A549 (cell line): ENCODE data around the gene SLC26A2.

Source experiments
- CTCF ChIP-seq: fragments of >200 bp; sonication (Bioruptor Twin); formaldehyde crosslinking; IDR thresholded peaks from 3 replicates; pipeline ENCODE4 v1.5.1; 2016
- E2F6 ChIP-seq: IDR thresholded peaks from 2 replicates; pipeline ENCODE4 v1.6.1; 2012; ENCODE audit warnings: low read depth, borderline replicate concordance
- EP300 ChIP-seq, 2 experiments: fragments of >200 bp; sonication (Bioruptor Twin); formaldehyde crosslinking; IDR thresholded peaks; 2 replicates in 1 of 2; 3 replicates in 1 of 2; pipeline ENCODE4 v1.6.1; 2016 to 2017
- FOSL2 ChIP-seq, 2 experiments: fragments of 450-650 bp in 1 of 2; fragments of >200 bp in 1 of 2; sonication (Bioruptor Twin) in 1 of 2; formaldehyde crosslinking; IDR thresholded peaks; 2 replicates each; pipeline versions ENCODE4 v1.5.0 to v1.6.1; 2016 to 2020; ENCODE audit warnings: mild to moderate bottlenecking in 1 of 2, moderate library complexity in 1 of 2
- JUNB ChIP-seq: fragments of >200 bp; sonication (Bioruptor Twin); formaldehyde crosslinking; IDR thresholded peaks from 2 replicates; pipeline ENCODE4 v1.6.1; 2016
- MYC ChIP-seq: IDR thresholded peaks from 2 replicates; pipeline ENCODE4 v1.6.1; 2012; ENCODE audit warnings: mild to moderate bottlenecking, inconsistent platforms, low read length, improper control_type of control experiment, borderline replicate concordance
- NR3C1 ChIP-seq: fragments of >200 bp; sonication (Bioruptor Twin); formaldehyde crosslinking; IDR thresholded peaks from 3 replicates; pipeline ENCODE4 v1.6.1; 2017
- POLR2A ChIP-seq: IDR thresholded peaks from 2 replicates; pipeline ENCODE4 v1.6.1; 2012; ENCODE audit warnings: mild to moderate bottlenecking, low read length
- RAD21 ChIP-seq, 2 experiments: fragments of >200 bp in 1 of 2; sonication (Bioruptor Twin) in 1 of 2; formaldehyde crosslinking in 1 of 2; IDR thresholded peaks in 1 of 2; conservative IDR thresholded peaks in 1 of 2; 2 replicates in 1 of 2; 3 replicates in 1 of 2; pipeline ENCODE4 v1.6.1; 2012 to 2018; ENCODE audit warnings: inconsistent platforms in 1 of 2
- RNF2 ChIP-seq: fragments of 200-600 bp; sonication (generic); IDR thresholded peaks from 2 replicates; pipeline ENCODE4 v1.6.1; 2016; ENCODE audit warnings: low read depth, mild to moderate bottlenecking, antibody characterized with exemption, moderate library complexity, borderline replicate concordance
- TP53 ChIP-seq: fragments of 250-450 bp; sonication (Bioruptor Pico); IDR thresholded peaks from 2 replicates; pipeline ENCODE4 v1.5.0; 2021; ENCODE audit warnings: mild to moderate bottlenecking, moderate library complexity
- USF2 ChIP-seq: fragments of 450-650 bp; IDR thresholded peaks from 2 replicates; pipeline ENCODE4 v1.6.1; 2014; ENCODE audit warnings: antibody characterized with exemption
- ZFP36 ChIP-seq: fragments of 450-650 bp; IDR thresholded peaks from 2 replicates; pipeline ENCODE4 v1.6.1; 2014; ENCODE audit warnings: borderline replicate concordance; ENCODE audit not compliant: partially characterized antibody

- TF ChIP-seq CTCF (no peak), JUNB (no peak), USF2 (no peak), TP53 (CRISPR knock-in tag) (no peak), E2F6 (no peak), RAD21 (conservative IDR thresholded peaks at IDR 0.05 in 1 of 2, IDR thresholded peaks at IDR 0.05 in 1 of 2) (no peak), MYC (no peak), RNF2 (no peak), NR3C1 (no peak), FOSL2 (IDR thresholded peaks at IDR 0.05) (no peak), FOSL2 (CRISPR knock-in tag; IDR thresholded peaks at IDR 0.05) (no peak), POLR2A (no peak), ZFP36 (no peak), EP300 (IDR thresholded peaks at IDR 0.05) (no peak)
These were observed 19.5 kb upstream of the SLC26A2 start for GRCh38 chr5:149940941-149941644.
